HG03280 (cell line): Measurements from ENCODE around the gene D2HGDH.
"Not testable (repeated sequence)": the region's sequence is repeated elsewhere in the genome, so short reads cannot be mapped to it uniquely, and the experiment has no call there.

Experiments used
- ATAC-seq: cut with Tn5 transposase; IDR thresholded peaks from one replicate; pipeline ENCODE4 v1.9.1; 2021; ENCODE audit warnings: mild to moderate bottlenecking, moderate library complexity; ENCODE audit not compliant: unreplicated experiment

Gene D2HGDH

DNA sequence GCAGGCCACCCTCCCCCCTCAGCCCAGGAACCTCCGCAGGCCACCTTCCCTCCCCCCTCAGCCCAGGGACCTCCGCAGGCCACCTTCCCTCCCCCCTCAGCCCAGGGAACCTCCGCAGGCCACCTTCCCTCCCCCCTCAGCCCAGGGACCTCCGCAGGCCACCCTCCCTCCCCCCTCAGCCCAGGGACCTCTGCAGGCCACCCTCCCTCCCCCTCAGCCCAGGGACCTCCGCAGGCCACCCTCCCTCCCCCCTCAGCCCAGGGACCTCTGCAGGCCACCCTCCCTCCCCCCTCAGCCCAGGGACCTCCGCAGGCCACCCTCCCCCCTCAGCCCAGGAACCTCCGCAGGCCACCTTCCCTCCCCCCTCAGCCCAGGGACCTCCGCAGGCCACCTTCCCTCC is 71.8 kb downstream of the D2HGDH start:
- ATAC-seq, result not testable (repeated sequence)

DNA sequence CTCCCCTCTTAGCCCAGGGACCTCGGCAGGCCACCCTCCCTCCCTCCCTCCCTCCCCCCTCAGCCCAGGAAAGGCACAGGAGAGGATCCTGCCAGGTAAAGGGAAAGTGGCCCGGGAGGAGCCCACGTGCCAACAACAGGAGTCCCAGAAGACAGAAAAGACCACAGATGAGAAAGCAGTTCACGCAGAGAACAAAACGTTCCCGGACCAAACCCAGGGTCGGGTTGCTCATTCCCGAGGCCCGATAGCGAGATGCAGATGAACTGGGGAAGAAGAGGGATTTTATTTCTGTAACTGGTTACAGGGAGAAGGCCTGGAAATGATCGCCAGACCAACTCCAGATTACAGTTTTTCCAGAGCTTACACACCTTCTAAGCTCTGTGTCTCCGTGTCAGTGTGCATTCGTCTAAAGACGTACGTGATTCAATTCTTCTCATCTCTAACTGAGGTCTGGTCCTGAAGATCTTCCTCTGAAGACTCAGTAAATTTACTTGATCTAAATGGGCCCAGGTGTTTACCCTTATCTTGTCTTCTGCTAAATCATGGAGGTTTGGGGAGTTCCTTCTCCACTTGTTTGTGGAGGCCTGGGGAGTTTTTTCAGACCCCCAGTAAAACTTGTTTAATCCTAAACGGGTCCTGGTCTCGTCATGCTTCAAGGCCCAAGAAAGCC is 73.8 kb downstream of the D2HGDH start:
- ATAC-seq, result no peak

DNA sequence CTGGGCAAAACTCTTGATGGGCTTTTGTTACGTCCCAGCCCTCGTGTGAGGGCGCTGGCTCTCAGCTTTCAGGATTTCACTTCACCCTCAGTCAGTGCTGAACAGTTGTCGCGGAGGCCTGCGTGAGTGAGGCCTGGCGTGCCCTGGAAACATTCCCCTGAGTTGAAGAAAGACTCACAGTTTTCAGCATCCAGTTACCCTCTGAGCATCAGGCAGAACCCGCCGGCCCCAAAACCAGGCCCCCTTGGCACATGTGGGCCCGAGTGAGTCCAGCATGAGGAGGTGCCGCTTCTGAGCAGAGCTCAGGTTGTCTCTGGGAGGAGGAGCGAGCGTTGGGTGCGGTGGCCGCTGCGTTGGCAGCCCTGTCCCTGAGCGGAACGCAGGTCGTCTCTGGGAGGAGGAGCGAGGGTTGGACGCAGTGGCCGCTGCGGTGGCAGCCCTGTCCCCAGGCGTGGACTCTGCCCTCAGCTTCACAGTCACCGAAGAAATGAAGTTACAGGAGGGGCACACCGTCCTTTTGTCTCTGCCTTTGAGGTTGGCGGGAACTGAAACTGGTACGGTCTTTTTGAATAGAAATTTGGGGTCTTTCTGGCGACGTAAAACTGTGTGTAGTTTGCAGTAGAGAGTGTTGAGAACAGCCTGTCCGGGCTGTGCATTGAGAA is 74.4 kb downstream of the D2HGDH start, which contains the start of gene NEU4:
Gene NEU4 (plus strand): TSS at position 473 of the 662 bp plus-strand sequence. CDS start 5,292 bp downstream, outside the sequence.
- ATAC-seq, result no peak

DNA sequence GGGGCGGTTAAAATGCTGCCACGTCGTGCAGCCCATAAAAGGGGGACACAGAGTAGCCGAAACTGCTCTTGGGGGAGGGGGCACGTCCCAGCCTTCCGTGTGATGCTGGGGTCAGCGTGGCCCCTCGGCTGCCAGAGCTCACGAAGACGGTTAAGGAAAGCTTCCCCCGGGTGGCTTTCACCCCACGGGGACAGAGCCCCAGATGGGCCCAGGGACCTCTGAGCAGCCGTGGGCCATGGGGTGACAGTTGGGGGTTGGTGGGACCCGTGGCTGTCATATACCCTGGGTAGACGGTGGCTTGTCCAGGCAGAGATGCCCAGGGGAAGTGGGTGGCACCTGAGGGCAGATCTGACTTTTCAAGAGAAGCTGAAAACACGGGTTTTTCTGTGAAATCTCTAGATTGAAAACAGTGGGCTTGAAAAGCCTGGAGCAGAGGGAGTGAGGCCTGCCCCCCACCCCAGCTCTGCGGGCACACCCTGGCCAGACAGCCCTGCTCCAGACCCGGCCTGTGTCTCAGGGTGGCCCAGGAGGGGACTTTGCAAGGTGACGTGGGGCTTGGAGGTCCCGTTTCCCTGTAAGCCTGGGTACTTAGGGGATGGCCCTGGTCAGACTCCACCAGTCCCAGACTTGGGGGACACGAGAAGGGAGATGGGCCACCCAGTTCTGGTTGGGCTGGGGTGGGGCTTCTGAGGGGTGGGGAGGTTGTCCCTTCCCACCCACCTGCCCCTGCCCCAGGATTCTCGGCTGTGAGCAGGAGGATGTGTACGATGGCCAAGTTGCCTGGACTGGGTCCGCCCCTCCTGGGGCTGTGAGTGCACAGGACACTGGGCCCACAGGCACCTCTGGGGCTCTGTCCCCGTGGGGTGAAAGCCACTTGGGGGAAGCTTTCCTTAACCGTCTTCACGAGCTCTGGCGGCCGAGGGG is 75.2 kb downstream of the D2HGDH start:
- no peak for ATAC-seq

DNA sequence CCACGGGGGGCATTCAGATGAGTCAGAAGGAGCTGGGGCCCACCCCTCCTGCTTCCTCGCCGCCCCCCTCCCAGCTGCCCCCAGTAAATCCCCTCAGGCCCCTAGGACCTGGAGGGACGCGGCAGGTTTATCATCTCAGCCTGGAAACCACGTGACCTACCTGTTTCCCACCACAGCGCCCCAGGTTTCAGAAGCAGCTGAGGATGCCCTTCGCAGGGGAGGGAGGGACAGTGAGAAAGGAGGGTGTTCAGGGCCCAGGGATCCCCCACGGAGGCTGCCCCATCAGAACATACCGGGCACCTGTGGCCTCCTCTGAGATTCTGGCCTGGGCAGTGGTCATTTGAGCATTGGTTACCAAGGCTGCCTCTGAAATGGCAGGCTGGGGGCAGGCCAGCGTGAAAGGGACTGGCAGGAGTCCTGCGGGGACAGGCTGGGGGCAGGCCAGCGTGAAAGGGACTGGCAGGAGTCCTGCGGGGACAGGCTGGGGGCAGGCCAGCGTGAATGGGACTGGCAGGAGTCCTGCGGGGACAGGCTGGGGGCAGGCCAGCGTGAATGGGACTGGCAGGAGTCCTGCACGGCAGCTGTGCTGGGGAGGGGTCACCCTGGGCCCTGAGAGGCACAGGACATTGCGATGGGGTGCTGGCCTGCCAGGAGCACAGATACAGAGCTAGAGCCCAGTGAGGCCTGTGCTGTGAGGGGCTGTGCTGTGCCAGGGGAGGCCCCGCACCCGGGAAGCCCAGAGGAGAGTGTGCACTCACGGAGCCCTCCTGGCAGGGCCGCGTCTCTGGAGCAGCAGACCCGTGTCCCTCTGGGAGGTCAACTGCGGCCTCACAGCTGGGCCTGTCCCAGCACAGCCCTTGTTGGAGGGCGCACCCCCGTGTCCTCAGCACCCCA is 76.1 kb downstream of the D2HGDH start:
- ATAC-seq, result no peak

DNA sequence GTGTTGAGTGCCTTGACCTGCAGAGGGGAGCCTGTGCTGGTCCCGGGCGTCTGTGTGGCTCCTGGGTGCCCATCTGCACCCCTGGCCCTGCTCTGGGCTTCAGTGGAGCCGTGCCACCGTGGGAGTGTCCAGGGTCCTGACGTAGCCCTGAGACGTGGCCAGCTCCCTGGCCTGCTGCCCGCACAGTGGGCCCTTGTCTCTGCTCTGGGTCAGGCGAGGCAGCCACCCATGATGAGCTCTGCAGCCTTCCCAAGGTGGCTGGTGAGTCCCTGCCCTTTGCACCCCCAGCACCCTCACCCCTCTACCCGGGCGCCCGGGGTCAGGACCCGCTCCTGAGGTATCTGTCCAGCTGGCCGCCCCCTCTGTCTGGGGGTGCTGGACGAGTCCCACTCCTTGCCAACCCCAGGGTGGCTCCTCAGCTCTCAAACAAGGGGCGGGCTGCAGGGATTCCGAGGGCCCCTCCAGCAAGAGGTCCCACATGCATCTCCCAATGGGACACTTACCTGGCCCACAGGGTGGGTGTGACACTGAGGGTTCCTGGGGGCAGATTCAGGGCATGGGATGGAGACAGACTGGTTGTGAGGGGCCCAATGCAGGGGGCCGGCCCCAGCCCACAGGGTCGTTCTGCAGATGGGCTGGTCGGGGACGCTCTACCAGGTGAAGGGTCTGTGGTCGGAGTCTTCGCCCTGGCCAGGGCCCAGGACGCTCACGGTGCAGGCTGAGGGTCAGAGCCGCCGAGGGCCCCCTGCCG is 76.9 kb downstream of the D2HGDH start:
- ATAC-seq, result no peak

DNA sequence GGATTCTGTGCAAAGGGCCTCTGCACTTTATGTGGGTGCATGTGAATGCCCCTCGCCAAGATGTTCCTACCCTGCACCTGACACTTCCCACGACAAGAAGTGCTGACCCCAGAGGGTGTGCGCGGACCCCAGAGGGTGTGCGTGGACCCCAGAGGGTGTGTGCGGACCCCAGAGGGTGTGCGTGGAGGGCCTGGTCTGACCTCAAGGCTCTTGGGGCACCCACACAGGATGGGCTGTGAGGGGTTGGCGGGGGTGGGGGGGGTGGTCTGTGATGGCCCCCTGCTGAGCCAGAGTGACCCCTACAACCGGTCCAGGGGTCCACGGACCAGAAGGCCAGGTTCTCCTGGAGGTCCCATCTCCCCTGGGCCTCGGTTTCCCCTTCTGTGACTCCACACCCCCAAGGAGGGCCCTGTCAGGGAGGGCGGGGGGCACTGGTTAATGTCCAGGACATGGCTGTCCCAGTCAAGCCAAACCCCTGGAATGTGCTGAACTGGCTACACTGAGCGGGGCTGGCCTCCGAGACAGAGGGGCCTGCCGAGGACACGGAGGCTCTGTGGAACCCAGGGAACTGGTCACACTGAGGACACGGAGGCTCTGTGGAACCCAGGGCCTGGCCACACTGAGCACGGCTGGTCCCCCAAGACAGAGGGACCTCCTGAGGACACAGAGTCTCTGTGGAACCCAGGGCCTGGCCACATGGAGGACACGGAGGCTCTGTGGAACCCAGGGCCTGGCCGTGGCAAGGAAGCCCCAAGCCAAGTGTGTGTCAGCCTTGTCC is 77.7 kb downstream of the D2HGDH start:
- no peak for ATAC-seq

DNA sequence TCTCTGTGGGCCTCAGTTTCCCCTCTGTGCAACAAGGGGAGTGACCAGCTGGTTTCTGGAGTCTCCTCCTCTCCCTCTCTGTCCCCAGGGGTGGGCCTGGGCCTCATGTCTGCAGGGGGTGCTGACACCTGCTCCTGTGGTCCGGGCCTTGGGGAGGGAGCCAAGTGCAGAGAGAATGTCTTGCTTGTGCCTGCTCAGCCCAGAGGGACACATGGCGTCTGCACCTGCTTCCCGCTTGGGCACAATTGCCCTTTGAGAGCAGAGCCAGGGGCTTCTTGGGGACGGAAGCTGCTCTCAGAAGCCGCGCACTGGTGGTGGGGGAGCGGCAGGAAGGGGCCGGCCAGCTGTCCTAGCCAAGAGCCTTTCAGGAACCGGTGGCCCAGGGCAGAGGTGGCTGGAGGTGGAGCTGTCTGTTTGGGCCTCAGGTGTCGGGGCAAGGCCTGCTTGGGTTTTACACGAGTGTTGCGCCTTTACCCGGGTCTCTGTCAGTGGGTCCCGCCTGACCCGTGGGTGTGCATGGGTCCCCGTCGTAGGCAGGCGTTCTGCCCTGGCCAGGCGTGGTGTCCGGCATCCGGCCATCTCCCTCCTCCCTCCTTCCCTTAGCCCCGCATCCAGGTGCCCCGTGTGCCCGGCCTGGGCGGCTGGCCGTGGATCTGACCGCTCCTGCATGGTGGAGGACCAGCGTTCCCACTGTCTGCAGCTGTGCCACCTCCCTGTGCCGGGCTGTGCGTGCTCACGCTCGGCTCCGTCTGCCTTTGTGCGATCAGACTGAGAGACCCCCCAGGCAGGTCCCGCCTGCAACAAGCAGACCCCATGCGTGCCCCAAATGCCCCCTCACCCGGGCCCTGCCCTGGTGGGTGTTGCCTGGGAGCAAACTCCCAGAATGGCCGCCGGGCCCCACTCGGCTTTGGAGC is 78.6 kb downstream of the D2HGDH start:
- no peak for ATAC-seq

DNA sequence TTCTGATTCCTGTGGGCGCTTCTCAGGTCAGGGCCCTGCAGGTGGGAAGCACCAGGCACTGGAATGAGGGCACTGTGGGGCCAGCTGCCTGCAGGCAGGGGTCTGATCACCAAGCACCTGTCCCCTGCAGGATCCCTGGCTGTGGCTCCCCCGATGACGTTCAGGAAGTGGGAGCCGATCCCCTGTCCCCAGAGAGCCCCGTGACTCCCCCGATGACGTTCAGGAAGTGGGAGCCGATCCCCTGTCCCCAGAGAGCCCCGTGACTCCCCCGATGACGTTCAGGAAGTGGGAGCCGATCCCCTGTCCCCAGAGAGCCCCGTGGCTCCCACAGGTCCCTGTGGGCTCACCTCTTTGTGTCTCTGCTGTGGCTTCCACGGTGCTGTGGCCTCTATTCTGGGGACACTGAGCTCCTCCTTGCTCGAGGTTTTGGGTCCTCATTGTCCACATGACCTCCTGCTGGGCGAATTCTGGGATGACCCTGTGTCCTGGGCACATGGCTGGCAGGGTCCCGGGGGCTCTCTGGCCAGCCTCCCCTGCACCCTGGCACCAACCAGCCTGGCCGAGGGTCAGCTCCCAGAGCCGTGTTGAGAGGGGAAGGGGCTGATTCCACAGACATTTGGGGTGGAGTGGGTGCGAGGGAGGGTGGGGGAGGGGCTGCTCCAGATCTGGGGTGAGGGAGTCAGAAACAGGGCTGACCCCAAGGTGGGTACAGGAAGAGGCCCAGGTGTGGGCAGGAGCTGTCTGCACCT is 79.4 kb downstream of the D2HGDH start:
- ATAC-seq, result no peak

DNA sequence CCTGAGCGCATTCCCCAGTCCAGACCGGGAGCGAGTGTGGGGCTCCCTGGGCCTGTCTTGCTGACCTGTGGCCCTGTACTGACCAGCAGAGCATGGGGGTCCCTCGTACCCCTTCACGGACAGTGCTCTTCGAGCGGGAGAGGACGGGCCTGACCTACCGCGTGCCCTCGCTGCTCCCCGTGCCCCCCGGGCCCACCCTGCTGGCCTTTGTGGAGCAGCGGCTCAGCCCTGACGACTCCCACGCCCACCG is 79.9 kb downstream of the D2HGDH start:
- no peak for ATAC-seq

DNA sequence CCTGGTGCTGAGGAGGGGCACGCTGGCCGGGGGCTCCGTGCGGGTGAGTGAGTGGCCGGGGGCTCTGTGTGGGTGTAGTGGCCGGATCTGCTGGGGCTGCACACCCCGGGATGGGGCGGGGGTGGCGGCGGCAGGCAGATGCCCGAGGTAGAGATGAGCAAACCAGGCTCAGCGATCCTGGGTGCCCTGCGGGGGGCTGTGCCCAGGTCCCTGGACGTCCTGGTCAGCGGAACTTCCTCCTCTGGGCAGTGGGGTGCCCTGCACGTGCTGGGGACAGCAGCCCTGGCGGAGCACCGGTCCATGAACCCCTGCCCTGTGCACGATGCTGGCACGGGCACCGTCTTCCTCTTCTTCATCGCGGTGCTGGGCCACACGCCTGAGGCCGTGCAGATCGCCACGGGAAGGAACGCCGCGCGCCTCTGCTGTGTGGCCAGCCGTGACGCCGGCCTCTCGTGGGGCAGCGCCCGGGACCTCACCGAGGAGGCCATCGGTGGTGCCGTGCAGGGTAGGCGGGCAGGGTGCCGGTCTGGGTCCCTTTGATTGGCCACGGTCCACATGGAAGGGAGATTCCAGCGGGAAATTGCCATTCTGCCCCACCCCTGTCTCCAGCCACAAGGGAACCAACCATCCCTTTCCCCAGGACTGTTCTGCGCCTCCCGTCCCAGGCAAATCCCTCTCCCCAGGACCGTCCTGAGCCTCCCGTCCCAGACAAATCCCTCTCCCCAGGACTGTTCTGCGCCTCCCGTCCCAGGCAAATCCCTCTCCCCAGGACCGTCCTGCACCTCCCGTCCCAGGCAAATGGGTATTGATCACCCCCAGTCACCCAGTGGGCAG is 80.4 kb downstream of the D2HGDH start:
- no peak for ATAC-seq

DNA sequence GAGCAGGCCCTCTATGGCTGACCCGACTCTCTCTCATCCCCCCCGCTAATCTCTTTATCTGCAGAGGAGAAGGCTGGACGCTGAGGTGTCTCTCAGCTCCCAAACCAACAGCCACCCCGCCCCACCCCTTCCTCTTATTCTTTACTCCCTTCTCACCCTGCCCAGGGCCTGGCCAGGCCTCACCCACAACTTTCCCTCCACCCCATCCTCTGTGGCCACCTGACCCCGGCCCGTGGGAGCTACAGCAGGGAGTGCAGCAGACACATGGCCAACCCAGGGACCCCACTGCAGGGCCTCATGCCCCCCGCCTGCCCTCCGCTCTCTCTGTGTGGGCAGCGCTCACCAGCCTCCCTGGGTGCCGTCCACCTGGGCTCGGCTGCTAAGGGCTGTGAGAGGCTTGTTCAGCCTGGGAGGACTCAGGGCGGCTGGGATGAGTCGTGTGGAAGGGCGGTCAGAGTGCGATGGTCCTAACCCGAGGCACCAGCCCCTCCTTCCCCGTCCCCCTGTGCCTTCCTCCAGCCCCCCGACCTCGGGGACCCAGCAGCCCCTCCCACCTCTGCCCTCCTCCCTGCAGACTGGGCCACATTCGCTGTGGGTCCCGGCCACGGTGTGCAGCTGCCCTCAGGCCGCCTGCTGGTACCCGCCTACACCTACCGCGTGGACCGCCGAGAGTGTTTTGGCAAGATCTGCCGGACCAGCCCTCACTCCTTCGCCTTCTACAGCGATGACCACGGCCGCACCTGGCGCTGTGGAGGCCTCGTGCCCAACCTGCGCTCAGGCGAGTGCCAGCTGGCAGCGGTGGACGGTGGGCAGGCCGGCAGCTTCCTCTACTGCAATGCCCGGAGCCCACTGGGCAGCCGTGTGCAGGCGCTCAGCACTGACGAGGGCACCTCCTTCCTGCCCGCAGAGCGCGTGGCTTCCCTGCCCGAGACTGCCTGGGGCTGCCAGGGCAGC is 81.3 kb downstream of the D2HGDH start:
- ATAC-seq, result no peak

DNA sequence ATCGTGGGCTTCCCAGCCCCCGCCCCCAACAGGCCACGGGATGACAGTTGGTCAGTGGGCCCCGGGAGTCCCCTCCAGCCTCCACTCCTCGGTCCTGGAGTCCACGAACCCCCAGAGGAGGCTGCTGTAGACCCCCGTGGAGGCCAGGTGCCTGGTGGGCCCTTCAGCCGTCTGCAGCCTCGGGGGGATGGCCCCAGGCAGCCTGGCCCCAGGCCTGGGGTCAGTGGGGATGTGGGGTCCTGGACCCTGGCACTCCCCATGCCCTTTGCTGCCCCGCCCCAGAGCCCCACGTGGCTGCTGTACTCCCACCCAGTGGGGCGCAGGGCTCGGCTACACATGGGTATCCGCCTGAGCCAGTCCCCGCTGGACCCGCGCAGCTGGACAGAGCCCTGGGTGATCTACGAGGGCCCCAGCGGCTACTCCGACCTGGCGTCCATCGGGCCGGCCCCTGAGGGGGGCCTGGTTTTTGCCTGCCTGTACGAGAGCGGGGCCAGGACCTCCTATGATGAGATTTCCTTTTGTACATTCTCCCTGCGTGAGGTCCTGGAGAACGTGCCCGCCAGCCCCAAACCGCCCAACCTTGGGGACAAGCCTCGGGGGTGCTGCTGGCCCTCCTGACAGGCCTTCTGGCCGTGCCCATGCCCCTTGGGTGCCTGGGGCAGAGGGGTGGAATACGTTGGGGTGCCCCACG is 82.1 kb downstream of the D2HGDH start:
- no peak for ATAC-seq

DNA sequence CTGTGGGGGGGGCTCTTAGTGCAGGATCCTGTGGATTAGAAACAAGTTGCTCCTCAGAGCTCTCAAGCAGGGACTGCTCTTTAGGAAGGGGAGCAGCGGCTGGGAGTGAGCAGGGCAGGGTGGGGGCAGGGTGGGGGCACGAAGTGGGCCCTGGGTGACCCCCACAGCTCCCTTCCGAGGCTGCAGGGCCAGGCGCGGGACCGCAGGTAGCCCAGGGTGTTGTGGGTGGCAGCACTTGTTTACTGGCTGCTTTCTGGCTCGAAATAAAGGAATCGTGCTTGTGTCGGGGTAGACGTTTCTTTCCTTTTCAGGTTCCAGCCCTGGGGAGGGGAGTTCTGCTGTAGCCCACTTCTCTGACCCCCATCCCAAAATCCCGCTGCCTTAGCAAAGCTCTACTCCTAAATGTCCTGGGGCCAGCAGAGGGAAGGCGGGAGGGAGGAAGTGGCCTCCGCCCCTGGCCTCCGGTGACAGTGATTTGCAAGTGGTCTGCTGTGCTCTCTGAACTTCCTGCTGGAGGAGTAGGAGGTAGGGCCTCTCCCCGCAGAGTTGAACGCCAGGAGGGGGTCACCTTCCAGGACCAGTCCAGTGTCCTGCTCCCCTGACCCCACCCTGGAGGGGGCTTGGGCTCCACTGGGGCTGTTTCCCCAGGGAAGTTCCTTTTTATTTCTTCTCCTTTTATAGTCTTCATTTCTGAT is 82.8 kb downstream of the D2HGDH start:
- ATAC-seq, result no peak
